BJ (cell line): ENCODE measurements around the gene PDE4D. TPM values are rescaled to one million over a fixed set of nuclear protein-coding genes. Genes with fewer than 3 reads are reported as not detected.

Experiments
- CTCF ChIA-PET: fragments of 350-600 bp; formaldehyde crosslinking; extraction: SDS; loops from one replicate; lab custom pipeline; 2021; ENCODE audit warnings: antibody characterized with exemption, inconsistent platforms; lab: Yijun Ruan, JAX
- POLR2A ChIA-PET: fragments of 300-600 bp; sonication (Branson Sonifier 250); formaldehyde crosslinking; extraction: SDS; loops from one replicate; lab custom pipeline; 2021; ENCODE audit warnings: antibody characterized with exemption; lab: Charles Lee
- DNase-seq: peaks from one replicate; pipeline ENCODE4 v3.0.0-alpha.2; 2011; ENCODE audit warnings: low read depth
- H3K27me3 ChIP-seq: 2 replicates; pipeline ENCODE4 v1.6.0; 2011; ENCODE audit warnings: low read length; ENCODE audit not compliant: control insufficient read depth, insufficient read depth
- H3K36me3 ChIP-seq: 2 replicates; pipeline ENCODE4 v1.5.1; 2011; ENCODE audit warnings: low read length; ENCODE audit not compliant: control insufficient read depth, insufficient read depth
- H3K4me3 ChIP-seq: 2 replicates; pipeline ENCODE4 v1.5.1; 2011; ENCODE audit warnings: low read depth, mild to moderate bottlenecking, control low read depth, low read length
- CTCF ChIP-seq: IDR thresholded peaks from 2 replicates; pipeline ENCODE4 v1.5.1; 2011; ENCODE audit warnings: low read depth, mild to moderate bottlenecking, control low read depth, inconsistent platforms, low read length, moderate library complexity; ENCODE audit not compliant: insufficient read depth
- polyA plus RNA-seq: library from polyadenylated mRNA; depleted of rRNA; stranded (reverse); fragments of >200 nt; gene quantifications from 2 replicates; pipeline ENCODE4 v1.2.3, GENCODE V29; 2011

Gene PDE4D
- polyA plus RNA-seq, 1 experiment: 2.8 TPM

- CTCF ChIA-PET: no interaction called here
- TF ChIP-seq CTCF: no peak
- POLR2A ChIA-PET: no interaction called here
- no peaks in the 10 kb centered on the region for H3K36me3 ChIP-seq
- DNase-seq: no peak
- H3K4me3 ChIP-seq: no peak overlapping the region
- H3K27me3 ChIP-seq: no peaks in the 10 kb centered on the region
These were observed 349.0 kb downstream of the PDE4D start for GRCh38 chr5:59544573-59544972.

GRCh38 chr5:59543821-59544442 is 349.6 kb downstream of the PDE4D start:
- Histone ChIP-seq H3K36me3 (no peaks in the 10 kb centered on the region), H3K4me3 (no peak overlapping the region), H3K27me3 (no peaks in the 10 kb centered on the region)
- CTCF ChIA-PET: no interaction called here
- POLR2A ChIA-PET: no interaction called here
- DNase-seq: no peak
- no peak for TF ChIP-seq CTCF

GRCh38 chr5:59542851-59543820 is 350.4 kb downstream of the PDE4D start:
- Histone ChIP-seq H3K27me3 (no peaks in the 10 kb centered on the region), H3K4me3 (no peak overlapping the region), H3K36me3 (no peaks in the 10 kb centered on the region)
- CTCF ChIA-PET: no interaction called here
- DNase-seq: no peak
- no peak for TF ChIP-seq CTCF
- POLR2A ChIA-PET: no interaction called here

GRCh38 chr5:59542306-59542705 is 351.2 kb downstream of the PDE4D start:
- Histone ChIP-seq H3K27me3 (no peaks in the 10 kb centered on the region), H3K36me3 (no peaks in the 10 kb centered on the region), H3K4me3 (no peak overlapping the region)
- CTCF ChIA-PET: no interaction called here
- no peak for TF ChIP-seq CTCF
- DNase-seq: no peak
- POLR2A ChIA-PET: no interaction called here

- Histone ChIP-seq H3K4me3 (no peak overlapping the region), H3K36me3 (no peaks in the 10 kb centered on the region), H3K27me3 (no peaks in the 10 kb centered on the region)
- ChIA-PET POLR2A (no interaction called here), CTCF (no interaction called here)
- no peak for DNase-seq
- TF ChIP-seq CTCF: no peak
These were observed 353.2 kb downstream of the PDE4D start for GRCh38 chr5:59540366-59540765.
